SU-DHL-6 (cell line): ENCODE measurements around the gene ADIPOQ.

Experiments
- EZH2phosphoT487 ChIP-seq: fragments of 200-600 bp; sonication (generic), shearing (Covaris generic); conservative IDR thresholded peaks from 2 replicates; pipeline ENCODE4 v1.6.1; 2018; ENCODE audit warnings: mild to moderate bottlenecking, antibody characterized with exemption, low read length, moderate library complexity, mixed read lengths
- TF ChIP-seq, protein P1 (sequence below): fragments of 200-600 bp; sonication (generic); IDR thresholded peaks from one replicate; pipeline ENCODE4 v1.5.1; 2017; ENCODE audit warnings: antibody characterized with exemption, mild to moderate bottlenecking, low read length, moderate library complexity; ENCODE audit not compliant: insufficient read depth, poor library complexity, severe bottlenecking

GRCh38 chr3:186806089-186807055, 36.1 kb upstream of the ADIPOQ start, which contains the start of gene RFC4:
- TF ChIP-seq, protein P1, sequence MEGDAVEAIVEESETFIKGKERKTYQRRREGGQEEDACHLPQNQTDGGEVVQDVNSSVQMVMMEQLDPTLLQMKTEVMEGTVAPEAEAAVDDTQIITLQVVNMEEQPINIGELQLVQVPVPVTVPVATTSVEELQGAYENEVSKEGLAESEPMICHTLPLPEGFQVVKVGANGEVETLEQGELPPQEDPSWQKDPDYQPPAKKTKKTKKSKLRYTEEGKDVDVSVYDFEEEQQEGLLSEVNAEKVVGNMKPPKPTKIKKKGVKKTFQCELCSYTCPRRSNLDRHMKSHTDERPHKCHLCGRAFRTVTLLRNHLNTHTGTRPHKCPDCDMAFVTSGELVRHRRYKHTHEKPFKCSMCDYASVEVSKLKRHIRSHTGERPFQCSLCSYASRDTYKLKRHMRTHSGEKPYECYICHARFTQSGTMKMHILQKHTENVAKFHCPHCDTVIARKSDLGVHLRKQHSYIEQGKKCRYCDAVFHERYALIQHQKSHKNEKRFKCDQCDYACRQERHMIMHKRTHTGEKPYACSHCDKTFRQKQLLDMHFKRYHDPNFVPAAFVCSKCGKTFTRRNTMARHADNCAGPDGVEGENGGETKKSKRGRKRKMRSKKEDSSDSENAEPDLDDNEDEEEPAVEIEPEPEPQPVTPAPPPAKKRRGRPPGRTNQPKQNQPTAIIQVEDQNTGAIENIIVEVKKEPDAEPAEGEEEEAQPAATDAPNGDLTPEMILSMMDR: no peak
- TF ChIP-seq EZH2phosphoT487: no peak
